Hepatocyte (in vitro differentiated cells): ENCODE results near the gene TNFSF9.

Source experiments
- CTCF ChIP-seq: fragments of 200-600 bp; sonication (generic); IDR thresholded peaks from 2 replicates; pipeline ENCODE4 v1.5.1; 2016; ENCODE audit warnings: antibody characterized with exemption, mild to moderate bottlenecking; ENCODE audit not compliant: poor library complexity
- EZH2 ChIP-seq: fragments of 200-600 bp; sonication (generic); IDR thresholded peaks from 2 replicates; pipeline ENCODE4 v1.6.1; 2016; ENCODE audit warnings: antibody characterized with exemption, mild to moderate bottlenecking, borderline replicate concordance
- EZH2phosphoT487 ChIP-seq: fragments of 200-600 bp; sonication (generic); IDR thresholded peaks from one replicate; pipeline ENCODE4 v1.6.1; 2018; ENCODE audit warnings: antibody characterized with exemption, mild to moderate bottlenecking, low read depth, moderate library complexity; ENCODE audit not compliant: unreplicated experiment, severe bottlenecking

DNA sequence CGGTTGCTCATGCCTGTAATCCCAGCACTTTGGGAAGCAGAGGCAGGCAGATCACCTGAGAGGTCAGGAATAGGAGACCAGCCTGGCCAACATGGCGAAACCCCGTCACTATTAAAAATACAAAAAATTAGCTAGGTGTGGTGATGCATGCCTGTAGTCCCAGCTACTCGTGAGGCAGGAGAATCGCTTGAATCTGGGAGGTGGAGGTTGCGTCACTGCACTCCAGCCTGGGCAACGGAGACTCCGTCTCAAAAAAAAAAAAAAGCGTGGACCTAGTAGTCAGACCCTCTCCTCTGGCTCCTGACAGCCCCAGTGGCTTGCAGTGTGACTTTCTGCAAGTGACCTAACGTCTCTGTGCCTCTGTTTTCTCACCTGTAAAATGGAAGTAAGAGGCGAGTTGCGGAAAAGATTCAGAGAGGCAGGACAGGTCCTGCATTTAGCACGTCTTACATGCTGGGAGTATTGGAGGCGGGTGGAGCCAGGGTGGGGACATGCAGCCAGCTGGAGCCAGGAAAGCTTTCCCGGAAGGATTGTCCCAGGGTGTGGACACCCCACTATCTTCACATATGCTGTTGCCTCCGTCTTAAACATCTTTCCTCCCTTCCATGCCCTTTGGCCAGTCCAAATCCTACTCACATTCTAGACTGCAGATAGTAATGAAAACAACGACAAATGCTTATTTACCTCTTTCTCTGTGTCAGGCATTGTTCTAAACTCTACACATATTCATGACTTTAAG lies 31.6 kb upstream of the TNFSF9 start:
- no peak for TF ChIP-seq CTCF
- TF ChIP-seq EZH2, result no peak
- TF ChIP-seq EZH2phosphoT487, result no peak
